GM23338 (cell line): ENCODE results near the gene MTMR3. TPM values are rescaled to one million over a fixed set of nuclear protein-coding genes. Genes with fewer than 3 reads are reported as not detected.

Experiments
- ATAC-seq: fragments of 200-7000 bp; cut with Tn5 transposase; 3 replicates; pipeline ENCODE4 v1.9.1; 2020
- DNase-seq: peaks from one replicate; pipeline ENCODE4 v3.0.0-alpha.2; 2015; ENCODE audit warnings: low spot score
- H2AFZ ChIP-seq: fragments of 200-600 bp; sonication (generic); 2 replicates; pipeline ENCODE4 v1.8.0; 2016; ENCODE audit warnings: antibody characterized with exemption, mild to moderate bottlenecking, moderate library complexity
- H3F3A ChIP-seq: fragments of 200-600 bp; sonication (generic); replicated peaks from 2 replicates; pipeline ENCODE4 v1.8.0; 2017; ENCODE audit warnings: antibody characterized with exemption, mixed run types, low read depth
- H3K27ac ChIP-seq: fragments of 200-600 bp; sonication (generic); 2 replicates; pipeline ENCODE4 v1.6.1; 2016; ENCODE audit warnings: low read depth
- H3K27me3 ChIP-seq: fragments of 200-600 bp; sonication (generic); 2 replicates; pipeline ENCODE4 v1.8.0; 2016; ENCODE audit warnings: mild to moderate bottlenecking, mixed run types, moderate library complexity; ENCODE audit not compliant: insufficient read depth
- H3K36me3 ChIP-seq: fragments of 200-600 bp; sonication (generic); 2 replicates; pipeline ENCODE4 v1.8.0; 2016; ENCODE audit warnings: mild to moderate bottlenecking; ENCODE audit not compliant: insufficient read depth
- H3K4me1 ChIP-seq: fragments of 200-600 bp; sonication (generic); 2 replicates; pipeline ENCODE4 v1.8.0; 2016; ENCODE audit warnings: mild to moderate bottlenecking, moderate library complexity; ENCODE audit not compliant: insufficient read depth
- H3K4me2 ChIP-seq: fragments of 200-600 bp; sonication (generic); 2 replicates; pipeline ENCODE4 v1.7.1; 2017; ENCODE audit warnings: mixed run types
- H3K4me3 ChIP-seq: fragments of 200-600 bp; sonication (generic); 2 replicates; pipeline ENCODE4 v1.6.1; 2016; ENCODE audit warnings: mixed run types
- H3K79me2 ChIP-seq: fragments of 200-600 bp; sonication (generic); replicated peaks from 2 replicates; pipeline ENCODE4 v1.8.0; 2017; ENCODE audit warnings: mild to moderate bottlenecking; ENCODE audit not compliant: insufficient read depth
- H3K9me2 ChIP-seq: fragments of 200-600 bp; sonication (generic); 2 replicates; pipeline ENCODE4 v1.8.0; 2017; ENCODE audit not compliant: insufficient read depth
- H4K20me1 ChIP-seq: fragments of 200-600 bp; sonication (generic); replicated peaks from 2 replicates; pipeline ENCODE4 v1.8.0; 2017; ENCODE audit warnings: mild to moderate bottlenecking; ENCODE audit not compliant: insufficient read depth
- H3K27ac Mint-ChIP-seq: 2 replicates; pipeline ENCODE4 v1.8.0; 2020; ENCODE audit warnings: inconsistent platforms, mild to moderate bottlenecking, moderate library complexity, mixed read lengths
- H3K27me3 Mint-ChIP-seq: 3 replicates; pipeline ENCODE4 v1.8.0; 2022; ENCODE audit warnings: low read depth, mild to moderate bottlenecking, moderate library complexity, mixed read lengths, inconsistent platforms; ENCODE audit not compliant: insufficient read depth, poor library complexity
- H3K36me3 Mint-ChIP-seq: 3 replicates; pipeline ENCODE4 v1.8.0; 2021; ENCODE audit warnings: low read depth, mild to moderate bottlenecking, inconsistent platforms, moderate library complexity, mixed read lengths
- H3K4me1 Mint-ChIP-seq: 3 replicates; pipeline ENCODE4 v1.8.0; 2020; ENCODE audit warnings: mild to moderate bottlenecking, inconsistent platforms, mixed read lengths
- H3K4me3 Mint-ChIP-seq: 3 replicates; pipeline ENCODE4 v1.8.0; 2021; ENCODE audit warnings: moderate library complexity, mild to moderate bottlenecking, inconsistent platforms, mixed read lengths
- H3K9me3 Mint-ChIP-seq: 3 replicates; pipeline ENCODE4 v1.8.0; 2020; ENCODE audit warnings: moderate library complexity, mild to moderate bottlenecking, inconsistent platforms, mixed read lengths
- CREB1 ChIP-seq: fragments of 250-450 bp; sonication (Bioruptor Pico); IDR thresholded peaks from 2 replicates; pipeline ENCODE4 v1.5.0; 2020; ENCODE audit warnings: low read depth, mild to moderate bottlenecking, moderate library complexity
- ETS1 ChIP-seq: IDR thresholded peaks from 2 replicates; pipeline ENCODE4 v1.6.1; 2016; ENCODE audit warnings: antibody characterized with exemption
- JUNB ChIP-seq: IDR thresholded peaks from one replicate; pipeline ENCODE4 v1.6.1; 2016; ENCODE audit warnings: antibody characterized with exemption; ENCODE audit not compliant: unreplicated experiment
- NANOG ChIP-seq: IDR thresholded peaks from 2 replicates; pipeline ENCODE4 v1.6.1; 2016; ENCODE audit warnings: antibody characterized with exemption, borderline replicate concordance
- POLR2AphosphoS5 ChIP-seq: IDR thresholded peaks from 2 replicates; pipeline ENCODE4 v1.6.1; 2016; ENCODE audit warnings: antibody characterized with exemption, low read depth
- ZNF114 ChIP-seq: fragments of 250-450 bp; sonication (Bioruptor Pico); IDR thresholded peaks from 2 replicates; pipeline ENCODE4 v1.5.0; 2020; ENCODE audit warnings: mild to moderate bottlenecking, moderate library complexity
- polyA plus RNA-seq: library from polyadenylated mRNA; unstranded; fragments of >200 nt; fragmentation: Nextera tagmentation; extraction: Ambion mirVana; gene quantifications from 2 replicates; pipeline ENCODE4 v1.2.1, GENCODE V29; 2016
- total RNA-seq: library from RNA; depleted of rRNA; stranded (reverse); fragments of >200 nt; shearing (Covaris generic); gene quantifications from 2 replicates; pipeline ENCODE4 v1.2.3, GENCODE V29; 2014
- TF ChIP-seq, protein P1 (sequence below): IDR thresholded peaks from one replicate; pipeline ENCODE4 v1.6.1; 2018; ENCODE audit warnings: antibody characterized with exemption; ENCODE audit not compliant: unreplicated experiment

Gene MTMR3
- total and polyA plus RNA-seq, 2 experiments from 2014 or later, result 5.2 to 27.4 TPM

DNA sequence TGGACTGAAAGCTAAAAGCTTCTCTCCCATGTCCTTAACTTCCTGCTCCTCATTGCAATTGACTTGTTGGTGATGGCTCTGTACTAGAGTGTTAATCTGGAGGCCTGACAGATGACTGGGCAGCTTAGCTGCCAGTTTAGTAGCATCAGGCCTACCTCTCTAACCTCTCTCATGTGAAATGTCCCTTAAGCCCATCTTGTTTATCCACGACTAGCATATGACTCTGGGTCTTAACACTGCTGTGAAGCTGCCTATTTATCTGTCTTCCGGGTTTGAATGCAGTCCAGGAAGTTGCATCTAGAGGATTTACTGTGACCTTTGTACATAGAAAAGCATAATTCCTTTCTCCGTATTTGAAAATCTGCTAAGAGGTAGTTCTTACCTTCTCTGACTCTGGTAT lies 112.0 kb downstream of the MTMR3 start (continued):
- TF ChIP-seq, protein P1, sequence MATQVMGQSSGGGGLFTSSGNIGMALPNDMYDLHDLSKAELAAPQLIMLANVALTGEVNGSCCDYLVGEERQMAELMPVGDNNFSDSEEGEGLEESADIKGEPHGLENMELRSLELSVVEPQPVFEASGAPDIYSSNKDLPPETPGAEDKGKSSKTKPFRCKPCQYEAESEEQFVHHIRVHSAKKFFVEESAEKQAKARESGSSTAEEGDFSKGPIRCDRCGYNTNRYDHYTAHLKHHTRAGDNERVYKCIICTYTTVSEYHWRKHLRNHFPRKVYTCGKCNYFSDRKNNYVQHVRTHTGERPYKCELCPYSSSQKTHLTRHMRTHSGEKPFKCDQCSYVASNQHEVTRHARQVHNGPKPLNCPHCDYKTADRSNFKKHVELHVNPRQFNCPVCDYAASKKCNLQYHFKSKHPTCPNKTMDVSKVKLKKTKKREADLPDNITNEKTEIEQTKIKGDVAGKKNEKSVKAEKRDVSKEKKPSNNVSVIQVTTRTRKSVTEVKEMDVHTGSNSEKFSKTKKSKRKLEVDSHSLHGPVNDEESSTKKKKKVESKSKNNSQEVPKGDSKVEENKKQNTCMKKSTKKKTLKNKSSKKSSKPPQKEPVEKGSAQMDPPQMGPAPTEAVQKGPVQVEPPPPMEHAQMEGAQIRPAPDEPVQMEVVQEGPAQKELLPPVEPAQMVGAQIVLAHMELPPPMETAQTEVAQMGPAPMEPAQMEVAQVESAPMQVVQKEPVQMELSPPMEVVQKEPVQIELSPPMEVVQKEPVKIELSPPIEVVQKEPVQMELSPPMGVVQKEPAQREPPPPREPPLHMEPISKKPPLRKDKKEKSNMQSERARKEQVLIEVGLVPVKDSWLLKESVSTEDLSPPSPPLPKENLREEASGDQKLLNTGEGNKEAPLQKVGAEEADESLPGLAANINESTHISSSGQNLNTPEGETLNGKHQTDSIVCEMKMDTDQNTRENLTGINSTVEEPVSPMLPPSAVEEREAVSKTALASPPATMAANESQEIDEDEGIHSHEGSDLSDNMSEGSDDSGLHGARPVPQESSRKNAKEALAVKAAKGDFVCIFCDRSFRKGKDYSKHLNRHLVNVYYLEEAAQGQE, result no peak

GRCh38 chr22:29997107-29997506 lies 114.1 kb downstream of the MTMR3 start:
- H3K4me3 ChIP-seq, result no peak overlapping the region
- no peaks in the 10 kb centered on the region for H3K9me3 Mint-ChIP-seq
- H3K4me2 ChIP-seq, result no peak overlapping the region
- TF ChIP-seq ZNF114 (CRISPR knock-in tag) (no peak), JUNB (no peak), POLR2AphosphoS5 (no peak), NANOG (no peak), CREB1 (CRISPR knock-in tag) (no peak)
- ATAC-seq (no peak), DNase-seq (no peak)
- no peak overlapping the region for H3K27ac Mint-ChIP-seq
- no peak overlapping the region for H3K27ac ChIP-seq
- H3K4me3 Mint-ChIP-seq, result no peak overlapping the region
- H3K4me1 Mint-ChIP-seq, result peaks cover 19% of the 10 kb centered on the region
- no peaks in the 10 kb centered on the region for H3K79me2 ChIP-seq
- no peaks in the 10 kb centered on the region for H3F3A ChIP-seq
- H3K9me2 ChIP-seq, result no peaks in the 10 kb centered on the region
- no peaks in the 10 kb centered on the region for H3K27me3 ChIP-seq
- no peak overlapping the region for H2AFZ ChIP-seq
- no peaks in the 10 kb centered on the region for H4K20me1 ChIP-seq
- peaks cover 8% of the 10 kb centered on the region; the same call in 2 of the 3 replicates for H3K36me3 Mint-ChIP-seq
- no peaks in the 10 kb centered on the region for H3K36me3 ChIP-seq
- H3K27me3 Mint-ChIP-seq, result no peaks in the 10 kb centered on the region
- H3K4me1 ChIP-seq, result peaks cover 16% of the 10 kb centered on the region

DNA sequence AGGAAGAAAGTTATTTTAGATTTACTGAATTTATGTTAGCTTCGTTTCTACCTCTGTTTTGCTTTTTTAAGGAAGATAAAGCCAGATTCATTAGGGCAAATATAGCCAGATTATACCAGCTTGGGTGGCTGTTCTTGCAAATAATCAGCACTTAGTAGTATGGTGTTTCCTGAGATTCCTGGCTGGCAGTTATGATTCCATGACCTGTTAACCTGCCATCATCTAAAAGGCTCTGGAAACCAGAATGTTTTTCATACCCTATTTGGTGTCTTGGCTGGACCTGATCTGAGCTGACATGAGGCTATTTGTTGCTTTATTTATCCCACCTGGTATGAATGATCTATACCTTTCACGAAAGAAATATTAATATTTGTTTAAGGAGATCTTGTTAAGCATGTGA lies 114.5 kb downstream of the MTMR3 start:
- Histone ChIP-seq H4K20me1 (no peaks in the 10 kb centered on the region), H2AFZ (no peak overlapping the region), H3K27me3 (no peaks in the 10 kb centered on the region), H3K36me3 (no peaks in the 10 kb centered on the region), H3K4me2 (no peak overlapping the region), H3F3A (no peaks in the 10 kb centered on the region), H3K27ac (no peak overlapping the region), H3K4me1 (peaks cover 12% of the 10 kb centered on the region), H3K4me3 (no peak overlapping the region), H3K79me2 (no peaks in the 10 kb centered on the region), H3K9me2 (no peaks in the 10 kb centered on the region)
- Mint-ChIP-seq H3K27ac (no peak overlapping the region), H3K9me3 (no peaks in the 10 kb centered on the region), H3K36me3 (peaks cover 8% of the 10 kb centered on the region; the same call in 2 of the 3 replicates), H3K27me3 (no peaks in the 10 kb centered on the region), H3K4me1 (peaks cover 16% of the 10 kb centered on the region), H3K4me3 (no peak overlapping the region)
- DNase-seq, result no peak
- no peak for TF ChIP-seq ETS1
- no peak for TF ChIP-seq CREB1 (CRISPR knock-in tag)
- no peak for ATAC-seq
